ACHN (cell line): ENCODE results near the gene SAMHD1.

ENCODE experiments used
- DNase-seq: peaks from one replicate; pipeline ENCODE4 v3.0.0-alpha.2; 2015
- in situ Hi-C: cut with HindIII; loops from 2 replicates; pipeline ENCODE4 v1.10.0; 2017; ENCODE audit warnings: low sequenced_read_pairs, low pct_ligation_motif_present, low pct_unique_long_range_greater_than_20kb

Gene SAMHD1

DNA sequence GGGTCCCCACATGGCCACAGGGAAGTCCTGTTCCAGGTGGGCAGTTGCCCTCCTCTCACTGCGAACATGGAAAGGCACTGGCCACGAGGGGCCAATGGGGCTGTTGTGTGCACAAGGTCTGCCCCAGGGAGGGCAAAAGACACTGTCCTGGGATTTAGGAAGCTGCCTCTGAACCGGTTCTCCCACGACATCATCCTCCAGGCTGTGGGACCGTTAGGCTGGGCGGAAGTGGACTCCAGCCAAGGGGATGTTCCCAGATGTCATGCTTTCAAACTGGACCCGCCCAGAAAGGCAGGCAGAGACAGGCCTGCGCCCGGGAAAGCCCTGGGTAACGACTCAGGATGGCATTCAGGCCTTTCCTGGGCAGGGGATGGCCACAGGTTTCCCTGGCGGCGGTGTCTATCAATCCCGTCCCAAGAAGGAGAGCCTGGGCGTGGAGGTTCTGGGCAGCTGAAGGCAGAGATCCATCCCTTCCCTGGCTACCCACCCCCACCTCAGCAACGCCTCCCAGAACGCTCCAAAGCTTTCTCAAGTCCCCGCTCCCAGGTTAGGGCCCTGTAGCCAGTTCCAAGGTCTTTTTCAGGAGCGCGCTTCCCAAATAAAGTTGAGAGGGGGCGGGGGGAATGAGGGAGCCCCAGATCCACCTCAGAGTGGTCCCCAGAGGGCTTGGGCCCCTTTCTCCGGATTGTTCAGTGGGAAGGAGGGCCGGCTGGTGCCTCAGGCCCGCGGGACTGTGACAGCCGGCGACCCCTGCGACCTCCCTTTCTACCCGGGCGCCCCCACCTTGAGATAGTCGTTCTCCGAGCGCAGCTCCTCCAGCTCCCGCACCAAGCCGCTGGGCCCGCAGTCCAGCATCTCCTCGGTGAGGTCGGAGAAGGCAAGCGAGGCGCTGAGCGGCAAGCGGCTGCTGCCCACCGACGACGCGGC lies 89.4 kb downstream of the SAMHD1 start:
- DNase-seq = peak; percentile 78
- in situ Hi-C loops = no loop called here

DNA sequence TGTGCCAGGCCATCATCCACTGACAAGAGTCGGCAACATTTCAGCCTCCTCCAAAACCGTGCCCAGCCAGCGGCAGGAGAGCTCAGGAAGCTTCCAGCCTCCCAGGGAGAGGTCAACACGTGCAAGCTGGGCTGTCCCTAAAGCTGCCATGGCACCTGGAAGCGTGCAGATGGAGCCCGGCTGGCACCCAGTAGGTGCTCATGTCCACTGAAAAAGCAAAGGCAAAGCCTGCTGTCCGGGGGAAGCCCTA lies 90.0 kb downstream of the SAMHD1 start:
- DNase-seq = no peak
- in situ Hi-C loops = no loop called here

GRCh38 chr20:36860811-36861624 lies 90.5 kb downstream of the SAMHD1 start:
- in situ Hi-C loops = no loop called here
- no peak for DNase-seq

GRCh38 chr20:36860339-36860738 lies 91.2 kb downstream of the SAMHD1 start:
- DNase-seq = no peak
- in situ Hi-C loops = no loop called here

DNA sequence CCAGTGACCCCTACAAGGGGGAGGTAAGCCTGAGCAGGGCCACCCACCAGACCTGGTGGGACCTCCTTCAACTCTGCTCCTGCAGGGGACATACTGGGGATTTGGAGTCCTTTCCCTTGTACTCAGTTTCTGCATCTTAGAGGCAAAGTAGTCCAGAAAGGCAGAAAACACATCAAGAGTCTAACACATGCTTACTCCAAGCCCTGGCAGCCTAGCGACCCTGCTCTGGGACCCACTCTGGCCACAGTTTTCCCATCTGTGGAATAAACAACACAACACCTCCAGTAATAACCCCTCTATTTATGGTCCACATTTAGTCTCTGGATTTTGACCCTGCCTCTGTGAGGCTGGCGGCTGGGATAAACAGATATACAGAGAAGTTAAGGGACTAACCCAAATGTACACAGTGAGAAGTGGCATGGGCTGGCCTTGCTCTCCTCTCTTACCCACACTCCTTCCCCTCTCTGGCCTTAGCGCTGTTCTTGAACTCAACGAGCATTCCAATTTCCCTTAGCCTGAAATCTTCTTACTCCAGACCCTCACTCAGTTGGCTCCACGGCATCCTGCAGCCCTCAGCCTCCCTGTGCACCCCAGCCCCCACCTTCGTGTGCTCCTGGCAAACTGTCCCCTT lies 91.7 kb downstream of the SAMHD1 start:
- no peak for DNase-seq
- in situ Hi-C loops = no loop called here

DNA sequence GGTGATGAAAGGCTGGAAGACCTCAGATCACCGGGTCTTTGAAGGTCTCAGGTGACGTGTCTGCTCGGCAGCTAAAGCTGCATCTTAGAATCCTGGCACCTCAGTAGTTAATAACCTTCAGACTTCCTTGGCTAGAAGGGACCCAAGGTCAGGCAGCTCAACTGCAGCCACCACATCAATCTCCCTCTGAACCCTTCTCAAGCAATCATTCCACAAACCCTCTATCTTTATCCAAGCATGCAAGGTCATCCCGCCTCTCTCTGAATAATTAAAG lies 92.3 kb downstream of the SAMHD1 start:
- in situ Hi-C loops = no loop called here
- no peak for DNase-seq

- in situ Hi-C loops = no loop called here
- DNase-seq = no peak
These were observed 94.5 kb downstream of the SAMHD1 start for GRCh38 chr20:36856691-36857635.

DNA sequence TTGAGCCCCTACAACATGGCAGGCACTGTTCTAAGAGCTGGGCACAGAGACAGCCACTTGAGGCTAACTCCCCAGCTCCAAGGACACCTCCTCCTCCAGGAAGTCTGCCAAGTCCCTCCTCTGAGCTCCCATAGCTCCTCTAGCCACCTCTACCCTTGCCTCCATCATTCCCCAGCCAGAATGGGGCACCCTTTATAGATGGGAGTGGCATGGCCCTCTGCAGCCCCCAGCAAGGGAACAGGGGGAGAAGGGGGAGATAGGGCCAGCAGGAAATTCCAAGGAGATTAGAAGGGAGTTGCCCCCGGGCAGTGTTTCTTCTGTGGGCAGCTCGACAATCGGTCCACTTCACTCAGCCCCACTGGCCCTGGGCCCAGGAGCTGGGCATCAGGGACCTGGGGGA lies 95.3 kb downstream of the SAMHD1 start:
- in situ Hi-C loops = no loop called here
- no peak for DNase-seq

DNA sequence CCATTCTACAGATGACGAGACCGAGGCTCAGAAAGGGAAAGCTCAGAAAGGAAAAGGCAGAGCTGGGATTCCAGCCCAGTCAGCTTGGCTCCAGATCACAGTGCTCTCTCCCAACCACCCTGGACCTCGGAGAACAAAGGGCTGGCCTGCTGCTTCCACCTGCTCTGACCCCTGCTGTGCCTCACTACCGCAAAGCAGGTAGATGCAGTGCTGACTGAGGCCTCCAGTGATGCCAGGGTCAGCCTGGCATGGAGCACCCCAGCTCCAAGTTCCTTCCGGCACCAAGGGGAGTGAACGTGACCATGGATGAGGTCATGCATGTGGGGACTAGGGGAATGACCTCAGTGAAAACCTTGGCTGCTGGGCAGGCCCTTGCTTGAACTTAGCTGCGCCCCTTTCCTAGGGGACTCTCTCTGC lies 96.3 kb downstream of the SAMHD1 start:
- no peak for DNase-seq

DNA sequence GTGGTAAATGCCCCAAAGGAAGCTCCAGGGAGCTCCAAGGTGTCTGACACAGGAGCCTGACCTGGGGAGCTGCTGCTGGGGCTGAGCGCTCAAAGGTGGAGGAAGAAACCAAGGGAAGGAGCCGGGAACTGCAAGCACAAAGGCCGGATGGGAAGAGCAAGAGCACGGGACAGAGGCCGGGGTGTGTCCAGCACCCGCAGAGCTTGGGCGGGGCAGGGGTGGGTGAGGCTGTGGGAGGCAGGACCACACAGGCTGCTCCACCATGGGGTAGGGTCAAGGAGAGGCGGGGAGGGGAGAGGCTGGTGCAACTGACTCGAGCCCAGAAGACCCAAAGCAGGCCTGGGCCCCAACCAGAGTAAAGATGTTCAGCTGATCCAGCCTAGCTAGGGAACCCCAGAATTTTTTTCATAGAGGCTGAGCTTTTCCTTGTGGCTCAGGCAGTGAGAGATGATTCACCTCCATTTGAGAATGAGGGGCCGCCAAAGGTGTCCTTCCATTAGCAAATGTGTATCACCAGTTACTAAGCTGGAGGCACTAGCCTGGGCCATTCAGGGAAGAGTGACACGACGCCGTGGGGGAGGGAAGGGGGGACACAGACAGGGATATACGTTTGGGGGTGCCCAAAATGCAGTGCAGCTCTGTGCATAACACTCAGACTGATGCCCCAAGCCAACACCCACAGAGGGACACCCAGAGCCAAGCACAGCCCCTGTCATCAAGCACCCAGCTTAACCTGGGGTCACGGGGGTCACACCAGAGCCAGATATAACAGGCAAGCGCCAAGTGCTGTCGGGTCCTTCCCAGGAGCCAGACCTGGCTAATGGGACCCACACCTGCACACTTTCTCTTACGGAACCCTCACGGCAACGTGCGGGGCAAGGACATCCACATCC lies 96.9 kb downstream of the SAMHD1 start:
- in situ Hi-C loops = no loop called here
- DNase-seq = no peak

More for the DNA sequence above, 96.3 kb downstream of the SAMHD1 start:
- in situ Hi-C loops = no loop called here

GRCh38 chr20:36852187-36852586 lies 99.3 kb downstream of the SAMHD1 start:
- no peak for DNase-seq
- in situ Hi-C loops = no loop called here

DNA sequence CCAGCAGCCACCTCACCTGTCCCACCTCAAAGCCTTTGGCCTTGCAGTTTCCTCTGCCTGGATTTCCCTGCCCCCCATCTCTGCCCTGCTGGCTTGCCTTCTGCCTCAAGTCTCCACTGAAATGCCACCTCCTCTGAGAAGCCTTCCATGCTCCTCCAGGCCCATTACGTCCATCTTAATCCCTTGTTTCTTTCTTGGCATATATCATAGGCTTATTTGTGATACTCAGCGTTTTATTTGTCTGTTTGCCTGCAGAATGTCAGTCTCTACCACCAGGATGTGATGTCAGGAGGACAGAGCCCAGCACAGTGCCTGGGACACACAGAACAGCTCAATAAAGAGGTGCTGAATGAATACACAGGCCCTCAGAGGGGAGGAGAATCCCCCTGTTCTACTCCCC lies 100.0 kb downstream of the SAMHD1 start:
- in situ Hi-C loops = no loop called here
- DNase-seq = no peak

GRCh38 chr20:36850759-36851158 lies 100.7 kb downstream of the SAMHD1 start:
- in situ Hi-C loops = no loop called here
- DNase-seq = no peak

- DNase-seq = no peak
- in situ Hi-C loops = no loop called here
These were observed 102.0 kb downstream of the SAMHD1 start for GRCh38 chr20:36849333-36850065.

DNA sequence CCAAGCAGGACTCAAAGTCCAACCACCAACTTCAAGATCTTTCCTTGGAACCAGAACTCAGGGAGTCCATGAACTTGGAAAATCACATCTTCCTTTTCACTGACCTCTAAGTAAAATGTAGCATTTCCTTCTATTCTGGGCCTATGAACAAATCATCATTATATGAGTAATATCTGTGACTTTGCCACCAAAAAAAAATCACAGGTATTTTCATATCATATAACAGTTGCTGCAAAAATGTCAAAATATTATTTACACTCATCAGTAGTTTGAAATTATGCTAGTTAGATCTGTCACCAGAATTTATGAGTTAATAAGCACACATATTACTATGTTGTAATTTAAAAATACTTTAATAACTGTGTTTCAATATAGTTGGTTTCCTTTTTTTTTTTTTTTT lies 102.8 kb downstream of the SAMHD1 start:
- in situ Hi-C loops = no loop called here
- no peak for DNase-seq

- no peak for DNase-seq
- in situ Hi-C loops = no loop called here
These were observed 103.3 kb downstream of the SAMHD1 start for GRCh38 chr20:36848078-36848660.

DNA sequence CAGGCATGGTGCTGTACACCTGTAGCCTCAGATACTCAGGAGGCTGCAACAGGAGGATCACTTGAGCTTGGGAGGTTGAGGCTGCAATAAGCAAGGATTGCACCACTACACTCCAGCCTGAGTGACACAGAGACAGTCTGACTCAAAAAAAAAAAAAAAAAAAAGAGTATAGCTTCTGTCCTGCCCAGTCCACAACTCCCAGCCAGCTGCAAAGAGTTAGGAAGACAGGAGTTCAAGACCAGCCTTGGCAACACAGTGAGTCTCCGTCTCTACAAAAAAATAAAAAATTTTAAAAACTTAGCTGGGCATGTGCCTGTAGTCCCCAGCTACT lies 103.8 kb downstream of the SAMHD1 start:
- in situ Hi-C loops = no loop called here
- DNase-seq = no peak
